Hepatocyte (in vitro differentiated cells): Measurements from ENCODE around the gene MAP3K5. TPM values are rescaled to one million over a fixed set of nuclear protein-coding genes. Genes with fewer than 3 reads are reported as not detected.

Experiments used
- DNase-seq: peaks from one replicate; pipeline ENCODE4 v3.0.0-alpha.2; 2016; ENCODE audit warnings: low spot score
- H2AFZ ChIP-seq: fragments of 200-600 bp; sonication (generic); 2 replicates; pipeline ENCODE4 v1.6.0; 2016; ENCODE audit warnings: antibody characterized with exemption, mild to moderate bottlenecking
- H3K27ac ChIP-seq: fragments of 200-600 bp; sonication (generic); 2 replicates; pipeline ENCODE4 v1.5.1; 2016; ENCODE audit warnings: mild to moderate bottlenecking
- H3K27me3 ChIP-seq: fragments of 200-600 bp; sonication (generic); 2 replicates; pipeline ENCODE4 v1.6.1; 2016
- H3K36me3 ChIP-seq: fragments of 200-600 bp; sonication (generic); replicated peaks from 2 replicates; pipeline ENCODE4 v1.5.1; 2016; ENCODE audit warnings: low read depth; ENCODE audit not compliant: insufficient read depth
- H3K4me1 ChIP-seq: fragments of 200-600 bp; sonication (generic); 2 replicates; pipeline ENCODE4 v1.5.1; 2016; ENCODE audit warnings: mild to moderate bottlenecking, moderate library complexity; ENCODE audit not compliant: insufficient read depth
- H3K4me2 ChIP-seq: fragments of 200-600 bp; sonication (generic); 2 replicates; pipeline ENCODE4 v1.6.0; 2016
- H3K4me3 ChIP-seq: fragments of 200-600 bp; sonication (generic); 2 replicates; pipeline ENCODE4 v1.5.1; 2016; ENCODE audit warnings: mild to moderate bottlenecking
- H3K79me2 ChIP-seq: fragments of 200-600 bp; sonication (generic); 2 replicates; pipeline ENCODE4 v1.6.0; 2017; ENCODE audit warnings: mild to moderate bottlenecking
- H3K9me2 ChIP-seq: fragments of 200-600 bp; sonication (generic); replicated peaks from 2 replicates; pipeline ENCODE4 v1.6.0; 2017; ENCODE audit warnings: mild to moderate bottlenecking; ENCODE audit not compliant: insufficient read depth
- H3K9me3 ChIP-seq: fragments of 200-600 bp; sonication (generic); 2 replicates; pipeline ENCODE4 v1.5.1; 2016; ENCODE audit warnings: low read depth, mild to moderate bottlenecking
- H4K20me1 ChIP-seq: fragments of 200-600 bp; sonication (generic); 2 replicates; pipeline ENCODE4 v1.6.0; 2016; ENCODE audit warnings: mild to moderate bottlenecking; ENCODE audit not compliant: insufficient read depth, poor library complexity, severe bottlenecking
- EZH2 ChIP-seq: fragments of 200-600 bp; sonication (generic); IDR thresholded peaks from 2 replicates; pipeline ENCODE4 v1.6.1; 2016; ENCODE audit warnings: antibody characterized with exemption, mild to moderate bottlenecking, borderline replicate concordance
- EZH2phosphoT487 ChIP-seq: fragments of 200-600 bp; sonication (generic); IDR thresholded peaks from one replicate; pipeline ENCODE4 v1.6.1; 2018; ENCODE audit warnings: antibody characterized with exemption, mild to moderate bottlenecking, low read depth, moderate library complexity; ENCODE audit not compliant: unreplicated experiment, severe bottlenecking
- WGBS: methylation state at CpG from one replicate; pipeline ENCODE4 v1.1.6; 2016; ENCODE audit warnings: low lambda C conversion rate; ENCODE audit errors: missing lambda C conversion rate; 5-methylcytosine and 5-hydroxymethylcytosine counted together
- polyA plus RNA-seq: library from polyadenylated mRNA; unstranded; fragments of >200 nt; fragmentation: Nextera tagmentation; extraction: Ambion mirVana; gene quantifications from 2 replicates; pipeline ENCODE4 v1.2.1, GENCODE V29; 2016
- total RNA-seq: library from RNA; depleted of rRNA; stranded (reverse); fragments of >200 nt; gene quantifications from 2 replicates; pipeline ENCODE4 v1.2.3, GENCODE V29; 2014
- TF ChIP-seq, protein P1 (sequence below): fragments of 200-600 bp; sonication (generic); IDR thresholded peaks from 2 replicates; pipeline ENCODE4 v1.5.1; 2016; ENCODE audit warnings: antibody characterized with exemption, mild to moderate bottlenecking; ENCODE audit not compliant: poor library complexity

The MAP3K5 gene
- total and polyA plus RNA-seq, 2 experiments from 2014 or later = 2.2 to 5.9 TPM

DNA sequence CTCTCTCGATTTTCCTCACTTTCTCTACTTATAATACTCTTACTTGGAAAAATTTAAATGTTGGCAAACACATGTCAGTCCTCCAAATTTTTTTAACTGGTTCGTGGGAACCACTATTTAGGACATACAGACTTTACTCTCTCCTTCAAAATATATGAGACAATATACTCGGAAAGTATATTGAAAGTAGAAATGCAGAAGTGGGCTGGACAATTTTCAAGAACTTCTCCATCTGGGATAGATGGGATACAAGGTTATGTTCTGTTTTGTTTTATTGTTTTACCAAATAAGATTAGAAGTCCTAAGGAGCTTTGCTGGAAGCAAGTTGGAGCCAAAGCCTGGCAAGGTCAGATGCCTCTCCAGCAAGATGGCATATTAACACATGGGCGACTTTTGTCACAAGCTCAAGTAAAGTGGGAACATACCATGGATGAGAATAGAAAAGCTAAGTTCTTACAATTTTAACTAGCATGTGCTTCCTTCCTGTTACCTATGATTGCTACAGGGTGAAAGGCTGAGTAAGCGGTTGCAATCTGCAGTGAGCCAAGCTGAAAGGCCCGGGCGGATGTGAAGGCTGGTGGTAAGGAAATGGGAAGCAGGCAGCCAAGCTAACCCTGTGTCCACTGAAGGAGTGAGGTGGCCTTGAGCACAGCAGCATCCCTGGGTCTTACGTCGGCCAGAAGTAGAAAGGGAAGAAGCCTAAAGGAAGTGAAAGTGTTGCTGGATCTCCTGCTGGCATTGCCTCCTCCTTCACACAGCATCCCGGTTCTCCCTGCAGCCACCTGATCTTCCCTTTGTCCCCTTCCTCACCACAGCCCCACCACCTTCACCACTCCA, 7.1 kb downstream of the MAP3K5 start:
- TF ChIP-seq, protein P1, sequence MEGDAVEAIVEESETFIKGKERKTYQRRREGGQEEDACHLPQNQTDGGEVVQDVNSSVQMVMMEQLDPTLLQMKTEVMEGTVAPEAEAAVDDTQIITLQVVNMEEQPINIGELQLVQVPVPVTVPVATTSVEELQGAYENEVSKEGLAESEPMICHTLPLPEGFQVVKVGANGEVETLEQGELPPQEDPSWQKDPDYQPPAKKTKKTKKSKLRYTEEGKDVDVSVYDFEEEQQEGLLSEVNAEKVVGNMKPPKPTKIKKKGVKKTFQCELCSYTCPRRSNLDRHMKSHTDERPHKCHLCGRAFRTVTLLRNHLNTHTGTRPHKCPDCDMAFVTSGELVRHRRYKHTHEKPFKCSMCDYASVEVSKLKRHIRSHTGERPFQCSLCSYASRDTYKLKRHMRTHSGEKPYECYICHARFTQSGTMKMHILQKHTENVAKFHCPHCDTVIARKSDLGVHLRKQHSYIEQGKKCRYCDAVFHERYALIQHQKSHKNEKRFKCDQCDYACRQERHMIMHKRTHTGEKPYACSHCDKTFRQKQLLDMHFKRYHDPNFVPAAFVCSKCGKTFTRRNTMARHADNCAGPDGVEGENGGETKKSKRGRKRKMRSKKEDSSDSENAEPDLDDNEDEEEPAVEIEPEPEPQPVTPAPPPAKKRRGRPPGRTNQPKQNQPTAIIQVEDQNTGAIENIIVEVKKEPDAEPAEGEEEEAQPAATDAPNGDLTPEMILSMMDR = no peak
- TF ChIP-seq EZH2 (no peak), EZH2phosphoT487 (no peak)
- Histone ChIP-seq H3K4me3 (no peak overlapping the region), H4K20me1 (no peaks in the 10 kb centered on the region), H3K27ac (no peak overlapping the region), H3K27me3 (no peaks in the 10 kb centered on the region), H2AFZ (no peak overlapping the region), H3K9me3 (no peaks in the 10 kb centered on the region), H3K79me2 (peaks cover 5% of the 10 kb centered on the region), H3K4me2 (no peak overlapping the region), H3K4me1 (no peaks in the 10 kb centered on the region), H3K9me2 (no peaks in the 10 kb centered on the region), H3K36me3 (no peaks in the 10 kb centered on the region)
- no peak for DNase-seq
- WGBS = 90% methylated on average over 10 of the region's 10 CpGs

DNA sequence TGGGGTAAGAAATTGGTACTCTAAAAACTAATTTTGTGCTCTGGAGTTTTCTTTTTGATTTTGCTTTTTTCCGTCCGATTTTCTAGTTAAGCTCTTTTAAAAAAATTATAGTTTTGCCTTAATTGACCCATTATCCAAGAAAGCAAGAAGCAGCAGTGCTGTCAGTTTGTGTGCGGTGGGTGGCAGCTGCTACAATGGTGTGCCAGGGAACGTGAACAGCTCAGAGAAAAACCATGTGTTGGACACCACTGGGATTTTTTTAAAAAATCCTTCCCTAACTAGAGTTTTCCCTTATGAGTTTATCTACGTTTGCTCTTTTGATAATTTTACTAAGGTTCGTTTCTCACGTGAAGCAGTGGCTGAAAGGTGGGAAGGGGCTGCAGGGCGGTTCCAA, 8.0 kb downstream of the MAP3K5 start:
- Histone ChIP-seq H3K9me3 (no peaks in the 10 kb centered on the region), H2AFZ (no peak overlapping the region), H3K4me3 (no peak overlapping the region), H3K27ac (no peak overlapping the region), H3K9me2 (no peaks in the 10 kb centered on the region), H3K79me2 (peaks cover 5% of the 10 kb centered on the region), H3K4me2 (no peak overlapping the region), H3K4me1 (no peaks in the 10 kb centered on the region), H3K27me3 (no peaks in the 10 kb centered on the region), H4K20me1 (no peaks in the 10 kb centered on the region), H3K36me3 (no peaks in the 10 kb centered on the region)
- no peak for DNase-seq
- 81% methylated on average over 8 of the region's 8 CpGs for WGBS
- TF ChIP-seq, protein P1 = no peak
- TF ChIP-seq EZH2 (no peak), EZH2phosphoT487 (no peak)

DNA sequence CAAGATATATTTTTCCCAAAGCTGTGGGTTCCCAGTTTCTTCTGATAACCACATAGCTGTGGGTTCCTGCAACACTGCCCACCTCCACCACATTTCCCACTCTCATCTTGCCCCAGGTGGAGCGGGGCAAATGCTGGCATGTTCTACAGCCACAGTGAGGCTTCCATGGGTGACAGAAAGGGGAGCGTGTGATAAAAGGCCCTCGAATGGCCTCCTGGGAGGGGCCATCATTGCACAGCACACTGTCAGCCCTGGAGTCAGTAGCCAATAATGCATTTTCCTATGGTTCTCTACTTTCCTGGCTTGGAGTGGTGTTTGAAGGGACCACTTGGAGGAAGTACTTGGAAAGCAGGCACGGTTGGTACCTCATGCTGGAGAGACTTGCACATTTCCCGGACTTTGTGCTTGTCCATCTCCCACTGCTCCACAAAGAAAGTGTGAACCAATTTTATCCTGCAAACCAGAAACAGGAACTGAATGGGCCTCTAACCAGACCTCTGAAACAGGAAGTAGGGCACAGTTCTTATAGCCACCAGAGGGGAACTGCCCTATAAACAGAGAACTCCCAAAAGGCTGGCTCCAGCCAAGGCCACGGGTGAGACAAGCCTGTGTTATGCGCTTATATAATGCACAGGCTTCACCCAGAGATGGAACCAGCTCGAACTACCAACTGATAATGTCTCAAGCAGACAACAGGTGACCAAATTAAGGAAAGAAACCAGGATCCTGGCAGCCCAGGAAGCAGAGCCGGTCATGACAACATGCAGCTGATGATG, 8.6 kb downstream of the MAP3K5 start:
- no peaks in the 10 kb centered on the region for H3K36me3 ChIP-seq
- H3K27ac ChIP-seq = no peak overlapping the region
- WGBS = 91% methylated on average over 9 of the region's 9 CpGs
- H3K4me3 ChIP-seq = no peak overlapping the region
- H3K9me2 ChIP-seq = no peaks in the 10 kb centered on the region
- H3K9me3 ChIP-seq = no peaks in the 10 kb centered on the region
- H3K4me2 ChIP-seq = no peak overlapping the region
- H3K27me3 ChIP-seq = no peaks in the 10 kb centered on the region
- TF ChIP-seq EZH2 = no peak
- TF ChIP-seq, protein P1 = no peak
- no peak for TF ChIP-seq EZH2phosphoT487
- H3K79me2 ChIP-seq = no peaks in the 10 kb centered on the region
- no peaks in the 10 kb centered on the region for H3K4me1 ChIP-seq
- H4K20me1 ChIP-seq = no peaks in the 10 kb centered on the region
- DNase-seq = no peak
- no peak overlapping the region for H2AFZ ChIP-seq
